PC-3 (cell line): ENCODE measurements around the gene SMARCAL1.

Experiments
- EZH2 ChIP-seq: fragments of 300-600 bp; sonication (generic); IDR thresholded peaks from one replicate; pipeline ENCODE4 v1.6.1; 2017; ENCODE audit warnings: antibody characterized with exemption, mild to moderate bottlenecking, low read length; ENCODE audit not compliant: unreplicated experiment
- EZH2phosphoT487 ChIP-seq: fragments of 300-600 bp; sonication (generic); IDR thresholded peaks from 2 replicates; pipeline ENCODE4 v1.6.1; 2018; ENCODE audit warnings: mild to moderate bottlenecking, antibody characterized with exemption, low read length, borderline replicate concordance
- TF ChIP-seq, protein P1 (sequence below): fragments of 300-600 bp; sonication (generic); conservative IDR thresholded peaks from 2 replicates; pipeline ENCODE4 v1.5.1; 2017; ENCODE audit warnings: antibody characterized with exemption, low read depth, mild to moderate bottlenecking, low read length

DNA sequence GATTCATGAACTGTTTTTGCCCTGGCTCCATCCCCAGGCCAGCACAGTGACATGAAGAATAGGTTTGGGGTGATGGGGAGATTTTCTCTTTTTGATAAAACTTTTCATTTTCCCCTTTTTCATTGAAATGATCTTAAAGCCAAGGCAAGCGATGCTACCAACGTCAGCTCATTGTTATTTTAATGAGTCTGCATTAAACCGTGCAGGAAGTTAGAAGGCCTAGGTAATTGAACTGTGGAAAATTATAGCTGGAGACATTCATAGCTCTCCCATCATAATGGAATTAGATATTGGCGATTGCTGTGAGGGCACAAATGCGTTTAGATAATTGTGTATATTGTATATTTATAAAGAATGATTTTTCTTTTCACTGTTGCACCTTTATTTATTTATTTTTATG lies 33.2 kb downstream of the SMARCAL1 start:
- TF ChIP-seq, protein P1, sequence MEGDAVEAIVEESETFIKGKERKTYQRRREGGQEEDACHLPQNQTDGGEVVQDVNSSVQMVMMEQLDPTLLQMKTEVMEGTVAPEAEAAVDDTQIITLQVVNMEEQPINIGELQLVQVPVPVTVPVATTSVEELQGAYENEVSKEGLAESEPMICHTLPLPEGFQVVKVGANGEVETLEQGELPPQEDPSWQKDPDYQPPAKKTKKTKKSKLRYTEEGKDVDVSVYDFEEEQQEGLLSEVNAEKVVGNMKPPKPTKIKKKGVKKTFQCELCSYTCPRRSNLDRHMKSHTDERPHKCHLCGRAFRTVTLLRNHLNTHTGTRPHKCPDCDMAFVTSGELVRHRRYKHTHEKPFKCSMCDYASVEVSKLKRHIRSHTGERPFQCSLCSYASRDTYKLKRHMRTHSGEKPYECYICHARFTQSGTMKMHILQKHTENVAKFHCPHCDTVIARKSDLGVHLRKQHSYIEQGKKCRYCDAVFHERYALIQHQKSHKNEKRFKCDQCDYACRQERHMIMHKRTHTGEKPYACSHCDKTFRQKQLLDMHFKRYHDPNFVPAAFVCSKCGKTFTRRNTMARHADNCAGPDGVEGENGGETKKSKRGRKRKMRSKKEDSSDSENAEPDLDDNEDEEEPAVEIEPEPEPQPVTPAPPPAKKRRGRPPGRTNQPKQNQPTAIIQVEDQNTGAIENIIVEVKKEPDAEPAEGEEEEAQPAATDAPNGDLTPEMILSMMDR, result no peak
- TF ChIP-seq EZH2phosphoT487 (no peak), EZH2 (no peak)
